NCI-H2029 (cell line): ENCODE results near the gene BCS1L.

Source experiments
- DNase-seq: peaks from one replicate; lab custom pipeline; 2025; lab: John Stamatoyannopoulos, UW

The BCS1L gene

GRCh38 chr2:218659988-218660358, 490 bp downstream of the BCS1L start:
- DNase-seq: no peak

GRCh38 chr2:218662377-218662776, 2.9 kb downstream of the BCS1L start:
- no peak for DNase-seq

DNA sequence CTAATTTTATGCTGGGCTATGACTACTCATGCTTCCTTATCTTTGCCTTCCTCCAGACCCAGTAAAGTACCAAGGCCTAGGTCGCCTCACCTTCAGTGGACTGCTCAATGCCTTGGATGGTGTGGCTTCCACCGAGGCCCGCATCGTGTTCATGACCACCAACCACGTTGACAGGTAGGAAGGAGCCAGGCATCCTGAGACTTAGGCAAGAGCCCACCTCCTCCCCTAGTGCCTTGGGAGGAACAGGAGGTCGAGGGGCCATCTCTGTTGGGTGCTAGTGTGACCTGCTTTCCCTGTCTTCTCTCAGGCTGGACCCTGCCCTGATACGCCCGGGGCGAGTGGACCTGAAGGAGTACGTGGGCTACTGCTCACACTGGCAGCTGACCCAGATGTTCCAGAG, 3.3 kb downstream of the BCS1L start:
- DNase-seq: no peak

- DNase-seq: no peak
Observed at GRCh38 chr2:218663901-218664300, 4.4 kb downstream of the BCS1L start.

- DNase-seq: no peak
Observed at GRCh38 chr2:218664653-218665052, 5.2 kb downstream of the BCS1L start.

DNA sequence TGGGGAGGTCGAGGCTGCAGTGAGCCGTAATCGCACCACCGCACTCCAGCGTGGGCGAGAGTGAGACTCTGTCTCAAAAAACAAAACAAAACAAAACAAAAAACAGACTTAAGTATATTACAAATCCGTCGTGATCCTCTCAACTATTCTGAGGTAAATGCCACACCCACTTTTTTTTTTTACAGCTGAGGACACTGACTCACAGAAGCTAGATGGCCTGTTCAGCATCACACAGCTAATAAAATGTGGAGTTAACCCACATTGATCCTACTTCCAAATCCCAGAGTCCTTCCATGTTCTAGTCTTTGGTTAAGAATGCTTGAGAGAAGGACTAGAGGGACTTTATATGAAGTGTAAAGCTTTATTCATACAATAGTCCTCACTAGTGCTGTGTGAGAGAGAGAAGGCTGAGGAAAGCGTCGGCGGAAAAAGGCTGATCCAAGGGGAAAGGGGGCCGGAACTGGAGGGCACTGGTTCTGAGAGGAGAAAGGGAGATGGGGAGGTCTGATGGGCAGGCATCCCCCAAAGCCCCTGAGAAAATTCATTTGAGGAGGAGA, 11.7 kb downstream of the BCS1L start:
- no peak for DNase-seq

DNA sequence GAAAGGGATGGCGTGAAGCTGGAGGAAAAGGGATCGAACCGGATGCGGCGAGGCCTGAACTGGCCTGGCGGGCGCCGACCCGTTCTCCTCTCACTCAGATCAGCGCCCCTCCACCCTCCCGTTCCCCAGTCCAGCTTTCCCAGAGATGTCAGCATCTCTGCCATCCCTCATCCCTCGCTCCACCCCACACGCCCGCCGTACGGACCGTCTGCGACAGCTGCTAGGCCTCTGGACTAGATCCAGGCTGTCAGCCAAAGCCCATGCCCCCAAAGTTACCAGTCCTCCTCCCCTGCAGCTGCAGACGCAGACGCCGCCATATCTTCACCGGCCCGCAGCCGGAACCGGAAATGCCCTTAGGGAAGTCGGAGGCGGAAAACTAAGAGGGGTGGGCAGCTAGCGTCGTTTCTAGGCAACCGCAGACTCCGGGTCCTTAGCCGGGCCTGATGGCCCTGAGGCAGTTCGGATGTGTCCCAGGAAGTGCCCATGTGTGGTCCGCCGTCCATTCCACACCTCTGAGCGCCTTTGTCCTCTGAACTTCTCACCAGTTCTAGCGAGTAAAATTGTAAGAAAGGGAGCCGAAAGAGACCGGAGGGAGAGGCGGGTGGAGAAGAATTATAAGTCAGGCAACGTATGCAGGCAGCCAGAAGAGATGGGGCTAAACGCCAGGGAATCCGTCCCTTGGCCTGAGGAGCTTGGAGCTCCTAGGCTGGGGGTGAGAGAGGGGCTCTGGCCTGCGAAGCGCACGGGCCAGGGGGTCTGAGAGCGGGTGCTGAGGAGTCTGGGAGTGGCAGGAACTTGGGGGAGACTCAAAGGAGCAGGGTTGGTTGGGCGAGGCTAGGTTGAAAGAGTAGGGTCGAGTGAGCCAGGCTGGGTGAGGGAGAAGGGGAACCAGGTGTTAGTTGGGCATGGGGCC, 12.4 kb downstream of the BCS1L start, which contains the start of the genes RNF25 and STK36:
Gene RNF25 (minus strand): TSS at position 349 of the 913 bp plus-strand sequence. CDS start 32 bp downstream, at position 317.
Gene STK36 (plus strand): TSS at position 433 of the 913 bp plus-strand sequence. CDS start 744 bp downstream, outside the sequence.
- DNase-seq: peak; percentile 78

- no peak for DNase-seq
Observed at GRCh38 chr2:218679119-218679518, 19.6 kb downstream of the BCS1L start.

DNA sequence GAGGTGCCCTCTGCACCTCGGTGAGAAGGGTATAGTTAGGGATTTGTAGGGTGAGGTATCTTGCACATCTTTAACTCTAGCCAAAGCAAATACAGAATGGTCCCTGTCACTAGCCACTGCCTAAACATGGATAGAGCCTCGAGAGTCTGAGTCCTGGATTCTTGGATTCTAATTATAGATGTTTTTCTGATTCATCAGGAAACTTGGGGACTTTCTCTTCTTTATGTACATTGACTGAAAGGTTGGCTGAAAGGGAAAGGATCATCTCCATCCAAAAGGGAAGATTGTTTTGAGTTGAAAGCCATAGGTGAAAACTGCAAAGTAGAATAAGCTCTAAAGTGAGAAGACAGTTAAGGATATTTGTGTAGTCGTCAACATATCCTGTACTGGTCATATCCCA, 20.6 kb downstream of the BCS1L start:
- no peak for DNase-seq

- DNase-seq: peak; percentile 8
Observed at GRCh38 chr2:218687400-218688060, 28.0 kb downstream of the BCS1L start.

DNA sequence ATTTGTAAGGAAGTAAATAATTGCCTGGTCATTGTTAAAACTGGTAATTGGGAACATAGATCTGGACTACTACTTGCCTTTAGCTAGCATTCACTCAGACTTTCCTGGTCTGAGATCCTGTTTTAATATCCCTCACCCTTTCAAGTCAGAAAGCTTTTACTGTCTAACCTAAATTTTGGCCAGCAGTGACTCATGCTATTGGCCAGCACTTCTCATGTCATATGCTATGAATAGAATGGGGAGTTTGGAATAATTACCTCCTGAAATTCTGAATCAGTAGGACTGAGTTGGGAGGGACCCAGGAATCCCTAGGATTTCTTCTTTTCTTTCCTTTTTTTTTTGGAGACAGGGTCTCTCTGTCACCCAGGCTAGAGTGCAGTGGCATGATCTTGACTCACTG, 31.8 kb downstream of the BCS1L start:
- no peak for DNase-seq

DNA sequence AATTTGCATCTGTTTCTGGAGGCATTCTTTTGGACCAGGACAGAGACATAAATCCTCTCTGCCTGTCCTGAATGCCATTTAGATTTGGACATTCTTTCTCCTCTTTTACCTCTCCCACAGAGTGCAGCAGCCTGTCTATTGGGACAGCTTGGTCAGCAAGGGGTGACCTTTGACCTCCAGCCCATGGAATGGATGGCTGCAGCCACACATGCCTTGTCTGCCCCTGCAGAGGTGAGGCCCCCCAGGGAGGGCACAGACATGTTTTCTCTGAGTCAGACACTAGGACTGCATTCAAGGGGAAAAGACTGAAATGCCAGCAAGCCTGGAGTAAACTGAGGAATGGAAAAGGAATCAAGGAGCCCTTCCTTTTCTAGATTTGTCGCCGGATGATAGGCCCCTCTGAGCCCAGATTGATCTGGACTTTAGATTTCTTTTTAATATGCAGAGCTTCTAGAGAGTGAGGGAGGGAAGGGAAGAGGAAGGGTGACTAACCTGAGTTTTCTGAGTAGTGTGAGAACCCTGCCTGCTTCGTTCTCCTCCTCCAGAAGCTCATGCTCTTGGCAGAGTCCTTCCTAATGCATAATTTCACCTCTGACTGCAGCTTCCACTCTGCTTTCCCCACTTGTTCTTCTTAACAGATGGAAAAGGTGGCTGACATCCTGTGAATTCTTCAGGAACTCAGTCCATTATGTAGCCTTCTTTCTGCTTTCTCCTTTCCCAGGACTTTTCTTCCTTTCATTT, 35.1 kb downstream of the BCS1L start:
- DNase-seq: no peak

DNA sequence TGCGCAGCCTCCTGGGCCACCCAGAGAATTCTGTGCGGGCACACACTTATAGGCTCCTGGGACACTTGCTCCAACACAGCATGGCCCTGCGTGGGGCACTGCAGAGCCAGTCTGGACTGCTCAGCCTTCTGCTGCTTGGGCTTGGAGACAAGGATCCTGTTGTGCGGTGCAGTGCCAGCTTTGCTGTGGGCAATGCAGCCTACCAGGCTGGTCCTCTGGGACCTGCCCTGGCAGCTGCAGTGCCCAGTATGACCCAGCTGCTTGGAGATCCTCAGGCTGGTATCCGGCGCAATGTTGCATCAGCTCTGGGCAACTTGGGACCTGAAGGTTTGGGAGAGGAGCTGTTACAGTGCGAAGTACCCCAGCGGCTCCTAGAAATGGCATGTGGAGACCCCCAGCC, 39.4 kb downstream of the BCS1L start:
- DNase-seq: no peak

- DNase-seq: no peak
Observed at GRCh38 chr2:218701806-218702205, 42.3 kb downstream of the BCS1L start.

GRCh38 chr2:218703341-218703740, 43.9 kb downstream of the BCS1L start:
- DNase-seq: no peak

DNA sequence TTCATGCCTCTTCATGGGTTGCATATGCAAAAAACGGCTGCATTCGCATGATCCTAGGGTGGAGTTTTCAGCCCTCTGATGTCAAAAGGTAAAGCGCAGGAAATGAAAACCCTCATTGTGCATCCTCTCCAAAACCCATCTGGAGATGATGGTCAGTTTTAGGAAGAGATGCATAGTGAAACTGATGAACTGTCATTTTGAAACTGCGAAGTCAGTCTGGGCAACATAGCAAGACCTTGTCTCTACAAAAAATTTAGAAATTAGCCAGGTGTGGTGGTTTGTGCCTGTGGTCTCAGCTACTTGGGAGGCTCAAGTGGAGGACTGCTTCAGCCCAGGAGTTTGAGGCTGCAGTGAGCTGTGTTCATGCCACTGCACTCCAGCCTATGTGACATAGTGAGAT, 48.6 kb downstream of the BCS1L start:
- DNase-seq: no peak

GRCh38 chr2:218709908-218710307, 50.4 kb downstream of the BCS1L start:
- DNase-seq: no peak

GRCh38 chr2:218710334-218710686, 50.8 kb downstream of the BCS1L start:
- no peak for DNase-seq

DNA sequence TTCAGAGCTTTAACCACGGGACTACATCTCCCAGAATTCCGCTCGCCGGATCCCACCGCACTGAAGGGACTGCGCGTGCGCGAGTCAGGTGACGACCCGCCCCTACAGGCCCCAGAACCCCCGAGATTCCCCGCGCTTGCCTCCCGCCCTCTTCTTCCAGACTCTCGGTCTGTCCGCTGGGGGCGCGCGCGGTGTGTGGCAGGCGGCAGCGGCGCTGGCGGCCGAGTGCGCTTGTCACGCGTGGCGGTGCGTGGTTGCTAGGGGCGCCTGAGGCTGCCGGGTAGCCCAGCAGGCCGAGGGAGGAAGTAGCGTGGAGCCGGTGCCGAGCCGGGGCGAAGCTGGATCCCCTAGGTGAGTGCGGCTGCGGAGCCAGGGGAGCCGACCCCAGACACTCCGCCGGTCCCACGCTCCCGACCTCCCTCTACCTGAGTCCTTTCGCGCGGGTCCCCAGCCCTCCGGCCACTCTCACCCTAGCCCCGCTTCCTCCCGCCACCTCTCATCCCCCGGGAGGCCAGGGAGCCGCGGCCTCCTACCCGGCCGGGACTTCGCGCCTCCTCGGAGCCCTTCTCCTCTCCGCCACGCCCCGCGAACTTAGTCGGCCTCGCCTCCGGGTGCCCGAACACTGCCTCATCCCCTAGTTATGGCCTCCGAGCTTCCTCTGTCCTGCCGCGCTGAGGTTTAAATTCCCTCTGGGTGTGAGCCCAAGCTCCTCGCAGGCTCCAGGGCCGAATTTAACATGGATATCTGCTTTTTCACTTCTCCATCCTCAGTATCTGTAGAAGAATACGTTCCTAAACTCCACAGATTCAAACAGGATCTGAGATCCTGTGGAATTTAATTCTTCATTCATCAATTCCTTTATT, 51.4 kb downstream of the BCS1L start, which contains the start of gene TTLL4:
Gene TTLL4 (plus strand): TSS at position 149 of the 863 bp plus-strand sequence. CDS start 26,842 bp downstream, outside the sequence.
- DNase-seq: peak; percentile 94

DNA sequence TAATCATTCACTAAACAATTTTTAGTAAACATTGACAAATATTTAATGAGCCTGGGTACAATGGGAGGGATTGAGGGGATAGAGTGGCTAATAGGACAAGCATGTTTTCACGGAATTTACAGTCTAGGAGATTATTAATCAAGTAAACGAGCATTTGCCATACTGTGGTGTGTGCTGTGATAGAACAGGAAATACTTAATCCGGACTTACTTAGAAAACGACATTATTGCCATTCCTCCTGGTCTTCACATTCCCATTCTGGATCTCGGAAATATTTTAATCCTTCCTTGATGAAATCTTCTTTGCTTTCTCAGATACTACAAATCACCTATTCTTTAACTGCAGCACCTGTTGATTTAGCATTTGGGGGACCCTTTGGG, 52.1 kb downstream of the BCS1L start:
- DNase-seq: no peak
